GM19452 (cell line): ENCODE measurements around the gene SLC25A11.

Experiments used
- ATAC-seq: cut with Tn5 transposase; IDR thresholded peaks from one replicate; pipeline ENCODE4 v1.9.1; 2021; ENCODE audit not compliant: unreplicated experiment

SLC25A11 gene, protein sequence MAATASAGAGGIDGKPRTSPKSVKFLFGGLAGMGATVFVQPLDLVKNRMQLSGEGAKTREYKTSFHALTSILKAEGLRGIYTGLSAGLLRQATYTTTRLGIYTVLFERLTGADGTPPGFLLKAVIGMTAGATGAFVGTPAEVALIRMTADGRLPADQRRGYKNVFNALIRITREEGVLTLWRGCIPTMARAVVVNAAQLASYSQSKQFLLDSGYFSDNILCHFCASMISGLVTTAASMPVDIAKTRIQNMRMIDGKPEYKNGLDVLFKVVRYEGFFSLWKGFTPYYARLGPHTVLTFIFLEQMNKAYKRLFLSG

DNA sequence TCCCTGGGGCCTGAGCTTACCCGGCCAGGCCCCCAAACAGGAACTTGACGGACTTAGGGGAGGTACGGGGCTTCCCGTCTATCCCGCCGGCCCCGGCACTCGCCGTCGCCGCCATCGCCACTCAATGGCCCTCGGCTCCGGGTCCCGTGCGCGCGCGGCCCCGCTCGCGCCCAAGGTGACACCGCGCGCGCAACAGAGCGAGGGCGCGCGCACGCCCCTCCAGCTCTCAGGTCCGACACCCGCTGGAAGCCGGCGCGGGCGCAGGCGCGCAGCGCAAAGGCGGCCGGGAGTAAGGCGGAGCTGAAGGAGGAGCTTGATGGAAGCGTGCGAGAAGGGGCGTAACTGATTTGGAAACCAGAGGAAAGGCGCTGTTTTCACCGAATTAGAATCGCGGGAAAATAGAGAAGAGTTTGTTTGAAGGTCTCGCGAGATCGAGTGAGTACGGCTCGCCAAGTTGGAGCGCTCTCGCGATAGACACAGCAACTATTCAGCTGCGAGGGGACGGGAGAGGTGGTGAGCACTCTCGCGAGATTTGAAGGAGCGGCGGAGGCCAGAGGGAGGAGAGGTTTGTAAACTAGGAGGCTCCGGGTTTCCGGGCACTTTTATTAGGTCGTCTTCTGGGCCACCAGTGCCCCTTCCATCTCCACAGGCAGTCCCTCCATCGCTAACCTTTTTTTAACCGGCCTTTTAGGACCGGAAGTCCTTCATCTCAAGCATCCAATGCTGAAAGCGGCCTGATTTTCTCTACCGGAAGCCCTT, at the start of gene SLC25A11, which contains the start of gene RNF167:
SLC25A11 (minus strand) TSS at position 251 of the 759 bp plus-strand sequence; CDS start at position 115, 136 bp downstream.
RNF167 (plus strand) TSS at position 473 of the 759 bp plus-strand sequence. CDS start 642 bp downstream, outside the sequence.
- peak; percentile 76 for ATAC-seq

DNA sequence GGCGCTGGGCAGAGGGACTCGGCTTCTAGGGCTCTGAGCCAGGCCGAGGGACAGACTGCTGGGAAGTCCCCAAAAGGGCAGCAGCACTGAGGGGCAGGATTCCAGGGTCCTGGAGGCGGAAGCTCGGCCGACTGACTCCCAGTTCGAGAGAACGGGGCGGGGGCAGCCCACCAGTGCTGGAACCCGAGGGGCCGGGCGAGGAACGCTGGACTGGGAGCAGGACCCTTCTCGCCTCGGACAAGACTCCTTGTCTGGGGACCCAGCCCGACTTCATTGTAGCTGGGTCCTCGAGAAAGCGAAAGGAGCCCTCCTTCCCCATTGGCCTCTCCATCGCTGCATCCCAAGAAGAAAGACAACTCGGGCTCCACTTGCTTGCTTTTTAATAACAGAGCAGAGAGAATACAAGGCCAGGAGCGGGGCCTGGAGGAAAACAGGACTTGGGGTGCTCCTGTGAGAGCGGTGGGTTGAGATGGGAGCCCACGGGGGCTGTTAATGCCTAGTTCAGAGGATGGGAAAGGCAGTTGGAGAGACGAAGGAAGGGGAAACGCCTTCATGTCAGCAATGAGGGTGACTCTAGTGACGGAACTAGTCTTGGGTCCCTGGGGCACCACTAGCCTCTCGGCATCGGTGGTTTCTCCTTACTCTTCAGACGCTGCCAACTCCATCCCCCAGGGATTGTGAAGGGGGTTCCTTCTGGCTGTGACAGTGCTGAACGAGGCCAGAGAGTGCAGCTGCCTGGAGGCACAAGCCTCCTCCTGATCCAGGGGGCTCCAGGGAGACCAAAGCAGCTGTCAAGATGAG, 48.1 kb upstream of the SLC25A11 start:
- ATAC-seq: no peak

DNA sequence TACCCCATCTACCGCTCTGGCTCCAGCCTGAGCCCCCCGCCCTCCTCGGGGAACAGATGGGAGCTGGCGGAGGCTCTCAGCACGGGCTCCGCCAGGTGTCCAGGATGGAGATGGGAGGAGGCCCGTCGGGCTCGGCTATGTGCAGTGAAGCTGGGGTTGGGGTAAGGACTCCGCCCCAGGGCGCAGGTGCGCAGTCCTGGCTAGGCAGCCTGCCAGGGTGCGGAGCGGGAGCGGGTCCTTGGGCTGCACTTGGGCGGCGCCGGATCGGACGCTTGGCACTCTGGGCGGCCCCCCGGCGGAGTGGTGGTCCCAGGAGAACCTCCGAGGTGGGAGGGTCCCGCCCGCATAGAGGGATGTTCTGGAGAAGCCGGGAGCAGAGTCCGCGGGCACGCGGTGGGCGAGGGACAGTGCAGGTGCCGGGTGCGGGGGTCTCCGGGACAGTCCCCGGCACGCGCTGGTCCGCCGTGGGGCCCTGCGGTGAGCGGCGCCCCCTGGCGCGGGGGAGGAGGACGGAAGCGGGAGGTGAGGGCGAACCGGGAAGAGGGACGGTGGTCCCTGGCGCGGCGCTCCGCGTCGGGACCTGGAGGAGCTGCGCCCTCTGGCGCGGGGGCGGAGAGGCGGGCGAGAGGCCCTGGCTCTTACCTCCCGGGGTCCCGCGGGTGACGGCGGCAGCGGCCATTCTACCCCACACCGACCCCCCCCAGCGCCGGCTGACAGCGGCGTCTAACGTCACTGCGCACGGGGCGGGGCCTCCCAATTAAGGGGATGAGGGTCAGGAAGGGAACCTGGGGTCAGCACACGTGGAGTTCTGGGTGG, 47.3 kb upstream of the SLC25A11 start, which contains the start of gene CAMTA2:
CAMTA2 (minus strand) TSS at position 725 of the 816 bp plus-strand sequence. CDS start 1,453 bp downstream, outside the sequence.
- ATAC-seq: peak; percentile 76

DNA sequence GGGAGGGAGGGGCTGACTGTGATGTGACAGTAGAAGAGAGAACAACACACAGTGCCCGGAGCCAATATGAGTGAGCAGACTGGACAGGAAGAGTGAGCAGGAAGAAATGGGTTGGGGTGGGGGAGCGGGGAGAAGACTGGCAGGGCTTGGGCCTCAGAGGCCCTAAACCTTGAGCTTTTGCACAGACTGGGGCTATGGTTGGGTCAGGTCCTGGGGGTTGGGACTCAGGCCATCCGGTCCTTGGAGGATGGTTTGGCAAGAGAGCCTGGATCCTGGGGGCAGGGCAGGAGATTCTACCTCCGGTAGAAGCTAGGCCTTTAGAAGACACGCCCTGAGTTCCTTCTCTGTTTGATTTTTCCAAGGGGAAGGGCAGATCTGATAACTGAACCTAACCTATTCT, 46.6 kb upstream of the SLC25A11 start:
- ATAC-seq: no peak

DNA sequence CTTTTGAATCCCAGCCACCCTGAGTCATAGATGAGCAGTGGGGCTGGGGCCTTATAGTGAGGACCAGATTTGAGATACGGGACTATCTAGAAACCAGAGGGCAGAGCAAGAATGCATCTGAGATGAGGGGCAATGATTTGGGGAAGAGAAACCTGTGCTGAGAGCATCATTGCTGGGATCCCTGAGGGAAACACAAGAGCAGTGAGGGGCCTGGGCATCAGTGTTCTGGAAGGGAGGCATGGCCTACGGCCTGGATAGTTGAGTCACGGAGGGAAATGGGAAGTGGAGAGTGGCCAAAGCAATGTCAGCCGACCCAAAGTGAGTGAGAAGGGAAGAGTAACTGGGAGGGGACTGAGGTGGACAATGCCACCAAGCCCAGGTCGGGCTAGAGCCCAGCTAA, 42.5 kb upstream of the SLC25A11 start:
- ATAC-seq: no peak

DNA sequence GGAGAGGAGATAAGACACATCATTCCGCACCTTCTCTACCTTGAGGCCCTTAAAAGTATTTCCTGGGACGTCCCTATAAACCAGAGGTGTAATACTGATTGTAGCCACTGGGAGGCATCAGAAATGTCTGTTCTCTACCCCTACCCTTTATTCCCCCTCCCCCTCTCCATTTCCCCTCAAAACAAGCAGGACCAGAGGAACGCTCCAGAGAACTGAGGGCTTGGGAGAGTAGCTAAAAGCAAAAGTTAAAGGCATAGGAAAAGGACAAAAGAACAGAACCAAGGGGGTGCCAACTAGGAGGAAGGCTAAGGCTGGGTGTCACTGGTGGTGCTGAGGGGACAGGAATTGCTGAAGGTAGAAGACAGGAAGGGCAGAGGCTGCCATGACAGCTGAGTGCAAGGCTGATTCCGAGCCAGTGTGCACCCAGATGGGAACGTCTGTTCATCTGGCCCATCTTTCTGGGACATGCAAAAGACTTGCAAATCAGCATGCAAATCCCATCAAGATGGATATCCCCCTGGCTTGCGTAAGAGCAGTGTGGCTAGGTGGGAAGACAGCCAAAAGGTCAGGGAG, 40.9 kb upstream of the SLC25A11 start:
- ATAC-seq: no peak

DNA sequence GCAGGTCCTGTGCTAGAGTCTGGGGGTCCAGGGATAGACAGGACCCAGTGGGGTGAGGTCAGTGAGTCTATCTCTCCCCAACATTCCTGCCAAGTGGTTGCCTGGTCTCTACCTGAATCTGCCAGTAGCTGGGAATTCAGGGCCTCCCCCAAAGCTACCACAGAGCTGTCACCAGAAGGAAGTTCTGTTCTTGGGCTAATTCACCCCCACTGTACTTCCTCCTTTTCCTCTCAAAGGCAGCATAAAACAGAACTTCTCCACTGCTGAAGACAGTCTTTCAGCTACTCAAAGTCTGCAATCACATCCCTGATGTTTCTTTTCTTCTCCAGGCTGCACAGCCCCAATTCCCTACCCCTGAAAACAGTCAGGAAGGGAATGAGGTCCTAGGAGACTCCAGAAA, 38.9 kb upstream of the SLC25A11 start:
- no peak for ATAC-seq

DNA sequence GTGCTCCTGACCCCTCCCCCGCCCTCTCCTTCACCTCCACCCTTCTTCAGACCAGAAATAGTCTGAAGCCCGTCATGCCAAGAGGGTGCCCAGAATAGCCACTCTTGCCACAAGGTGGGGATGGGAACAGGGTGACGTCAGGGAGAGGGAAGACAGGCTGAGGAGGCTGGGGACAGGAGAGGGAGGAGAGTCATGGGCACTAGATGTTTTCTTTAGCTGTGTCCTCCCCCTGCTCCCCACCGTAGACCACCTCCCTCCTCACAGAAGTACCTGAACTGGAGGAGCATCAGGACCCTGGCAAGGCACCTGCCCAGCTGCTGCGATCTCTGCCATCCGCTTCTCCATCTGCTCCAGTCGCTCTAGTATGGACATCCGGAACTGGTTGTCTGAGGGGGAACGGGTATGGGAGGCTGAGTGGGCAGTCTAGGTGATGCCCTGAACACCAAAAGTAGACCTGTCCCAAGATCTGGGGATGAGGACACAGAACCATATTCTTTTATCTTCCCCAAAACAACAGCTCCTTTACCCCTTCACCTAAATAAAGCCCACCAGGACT, 34.3 kb upstream of the SLC25A11 start:
- ATAC-seq: no peak

DNA sequence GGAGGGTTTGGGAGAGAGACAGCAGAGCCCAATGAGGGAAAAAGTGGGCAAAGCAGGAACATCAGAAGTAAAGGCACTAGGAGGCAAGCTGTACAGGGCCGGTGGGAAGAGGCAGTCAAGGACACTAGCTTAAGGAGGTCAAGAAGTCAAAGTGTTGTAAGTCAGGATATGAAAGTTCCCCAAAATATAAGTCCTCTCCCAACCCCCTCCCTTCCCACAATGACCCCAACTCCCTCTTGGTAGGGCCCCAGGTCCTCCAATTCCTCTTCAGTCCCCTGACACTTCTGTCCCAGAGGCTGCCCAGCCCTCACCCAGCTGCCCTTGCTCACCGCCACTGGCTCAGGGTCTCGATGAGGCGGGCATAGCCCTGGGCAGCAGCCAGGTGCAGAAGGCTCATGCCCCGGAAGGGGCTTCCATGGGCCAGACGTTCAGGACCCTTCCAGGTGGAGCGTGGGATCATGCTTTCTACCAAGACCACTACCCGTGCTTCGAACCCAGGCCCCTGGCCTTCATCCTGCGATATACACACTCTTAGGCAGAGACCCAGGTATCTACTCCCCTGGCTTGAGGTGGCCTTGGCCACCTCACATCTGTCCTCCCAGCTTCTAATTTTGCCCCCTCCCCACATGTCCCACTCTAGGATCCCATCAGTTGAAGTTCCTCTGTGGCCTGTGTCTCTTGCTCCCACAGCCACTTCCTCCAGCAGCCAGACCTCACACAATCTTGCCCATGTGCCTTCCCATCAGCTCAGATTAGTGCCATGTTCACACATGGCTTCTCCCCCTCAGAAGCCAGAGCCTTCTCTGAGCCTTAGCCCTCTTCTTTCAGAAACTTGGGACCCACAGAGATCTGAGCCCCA, 33.6 kb upstream of the SLC25A11 start:
- no peak for ATAC-seq

DNA sequence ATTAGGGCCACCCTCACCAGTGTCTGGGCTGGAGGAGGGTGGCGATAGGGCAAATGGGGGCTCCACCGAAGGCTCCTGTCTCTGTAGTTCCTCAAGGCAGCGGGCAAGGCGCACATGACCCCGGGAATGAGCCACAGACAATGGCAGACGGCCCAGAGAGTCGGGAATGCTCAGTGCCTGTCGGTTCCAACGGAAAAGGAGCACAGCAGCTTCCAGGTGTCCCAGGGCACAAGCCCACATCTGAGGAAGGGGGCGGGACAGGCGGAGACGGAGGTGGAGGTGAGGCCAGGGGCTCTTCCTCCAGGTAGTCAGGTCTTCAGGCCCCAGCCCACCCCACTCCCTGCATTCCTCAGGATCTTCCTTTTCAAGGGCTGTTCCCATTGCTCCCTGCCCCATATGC, 32.9 kb upstream of the SLC25A11 start:
- no peak for ATAC-seq

DNA sequence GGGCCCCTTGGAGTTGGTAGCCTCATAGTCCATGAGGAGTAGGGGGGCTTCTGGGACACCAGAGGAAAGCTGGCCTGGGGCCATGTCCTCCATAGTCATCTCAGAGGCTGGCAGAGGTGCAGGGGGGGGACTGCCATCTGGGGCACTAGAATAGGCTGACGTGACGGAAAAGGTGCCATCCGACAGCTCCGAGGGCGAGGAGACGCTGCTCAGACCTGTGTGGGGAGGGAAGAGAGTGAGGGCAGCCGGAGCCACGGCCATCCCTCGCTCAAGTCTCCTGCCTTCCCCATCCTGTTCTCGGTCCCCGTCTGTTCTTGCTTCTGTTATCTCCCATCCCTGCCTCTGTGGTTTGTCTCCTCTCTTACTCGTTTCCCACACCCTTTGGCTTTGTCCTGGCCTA, 32.5 kb upstream of the SLC25A11 start:
- ATAC-seq: no peak

DNA sequence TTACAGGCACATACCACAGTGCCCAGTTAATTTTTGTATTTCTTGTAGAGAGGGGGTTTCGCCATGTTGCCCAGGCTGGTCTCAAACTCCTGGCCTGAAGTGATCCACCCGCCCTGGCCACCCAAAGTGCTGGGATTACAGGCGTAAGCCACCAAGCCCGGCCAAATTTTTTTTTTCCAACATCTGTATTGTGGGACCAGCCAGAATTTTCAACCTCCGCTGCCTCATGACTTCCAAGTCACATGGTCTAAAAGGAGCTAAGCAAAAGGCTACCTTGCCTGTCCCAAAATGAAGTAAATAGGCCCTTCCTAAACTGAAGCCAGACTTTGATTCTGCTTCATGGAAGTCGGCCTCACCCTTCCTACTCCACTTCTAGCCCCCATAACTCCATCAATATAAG, 32.0 kb upstream of the SLC25A11 start:
- no peak for ATAC-seq

DNA sequence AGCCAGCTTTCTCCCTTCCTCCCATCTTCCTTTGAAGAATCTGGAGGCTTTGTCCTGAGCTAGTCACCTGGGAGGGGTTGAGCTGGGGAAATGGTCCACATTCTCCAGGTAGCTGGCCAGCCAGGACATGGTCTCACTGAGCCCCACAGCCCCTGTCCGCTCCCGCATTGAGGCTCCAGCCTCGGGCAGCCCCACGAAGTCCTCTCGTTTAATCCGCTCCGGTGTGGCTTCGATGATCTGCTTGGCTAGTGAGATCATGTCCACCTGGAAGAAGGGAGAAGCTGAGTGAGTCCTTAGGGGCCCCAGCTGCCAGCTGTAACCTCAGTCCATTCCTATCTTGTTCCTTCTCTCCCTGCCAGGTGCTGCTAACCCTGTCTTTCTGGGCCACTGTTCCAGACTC, 30.4 kb upstream of the SLC25A11 start:
- no peak for ATAC-seq

DNA sequence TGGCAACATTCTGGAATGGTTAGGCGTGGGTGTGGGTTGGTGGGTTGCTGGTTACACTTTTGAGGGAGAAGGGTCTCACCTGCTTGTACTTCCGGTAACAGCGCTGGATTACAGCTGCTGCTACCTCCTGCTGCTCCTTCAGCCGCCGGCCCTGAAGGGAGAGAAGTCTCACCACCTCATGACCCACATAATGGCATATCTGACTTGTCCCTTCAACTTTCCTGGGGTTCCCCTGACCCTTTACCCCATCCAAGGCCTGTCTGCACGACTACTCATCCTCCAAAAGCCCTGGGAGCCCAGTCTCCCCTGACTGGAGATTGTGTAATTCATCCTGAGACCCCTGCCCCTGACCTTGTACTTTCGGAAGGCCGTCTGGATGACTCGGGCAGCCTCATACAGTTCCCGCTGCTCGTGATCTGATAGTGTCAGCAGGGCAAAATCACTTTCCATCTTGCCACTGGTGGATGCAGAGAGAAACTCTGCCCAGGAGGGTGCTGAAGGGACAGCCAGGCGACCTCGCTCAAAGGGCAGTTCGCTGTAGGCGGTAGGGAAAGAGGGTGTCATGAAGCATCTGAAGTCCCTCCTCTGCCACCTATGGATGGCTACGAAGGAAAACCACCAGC, 29.8 kb upstream of the SLC25A11 start:
- no peak for ATAC-seq

DNA sequence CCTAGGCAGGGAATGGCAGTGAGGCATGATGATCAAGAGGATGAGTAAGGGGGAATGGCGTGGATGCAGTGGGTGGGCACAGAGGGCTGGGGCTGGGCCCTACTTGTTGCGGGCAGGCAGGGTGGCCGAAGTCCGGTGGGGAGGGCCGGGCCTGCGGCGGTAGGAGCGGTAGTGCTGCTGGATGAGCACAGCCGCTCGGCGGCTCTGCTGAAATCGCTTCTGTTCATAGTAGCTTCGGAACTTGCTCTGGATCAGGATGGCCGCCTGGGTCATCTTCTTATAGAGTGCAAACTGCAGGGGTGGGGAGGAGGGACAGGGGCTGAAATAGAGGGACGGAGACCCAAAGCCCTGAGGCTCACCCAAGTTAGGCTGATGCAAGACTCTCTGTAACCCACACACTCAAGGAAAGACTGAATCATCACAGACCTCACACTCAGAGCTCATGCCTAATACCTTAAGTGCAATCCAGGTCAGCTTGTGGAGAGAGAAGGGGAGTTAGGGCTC, 29.3 kb upstream of the SLC25A11 start:
- ATAC-seq: no peak

DNA sequence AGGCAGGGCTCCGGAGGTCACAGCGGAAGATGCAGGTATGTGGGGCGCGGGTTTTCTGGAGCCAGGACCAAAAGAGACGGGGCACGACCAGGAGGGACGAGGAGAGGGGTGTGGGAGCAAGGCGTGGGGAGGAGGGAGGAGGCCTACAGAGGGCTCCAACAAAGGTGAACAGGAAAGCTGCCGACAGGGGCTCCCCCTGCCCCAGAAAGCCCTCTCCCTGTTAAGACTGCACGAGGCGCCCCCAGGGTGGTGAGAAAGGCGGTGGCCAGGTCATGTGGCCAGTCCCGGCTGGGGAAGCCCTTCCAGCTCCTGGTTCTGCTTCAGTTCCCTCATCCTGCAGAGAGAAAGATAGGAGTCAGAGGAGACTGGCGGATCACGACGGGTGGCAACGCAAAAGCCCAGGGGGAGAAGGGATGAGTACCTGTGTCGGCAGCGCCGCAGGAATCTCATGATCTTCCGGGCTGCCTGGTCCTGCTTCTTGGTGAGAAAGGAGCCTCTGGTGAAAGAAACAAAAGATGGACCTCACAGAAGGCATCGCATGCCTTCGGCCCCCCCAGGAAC, 28.7 kb upstream of the SLC25A11 start:
- ATAC-seq: no peak

DNA sequence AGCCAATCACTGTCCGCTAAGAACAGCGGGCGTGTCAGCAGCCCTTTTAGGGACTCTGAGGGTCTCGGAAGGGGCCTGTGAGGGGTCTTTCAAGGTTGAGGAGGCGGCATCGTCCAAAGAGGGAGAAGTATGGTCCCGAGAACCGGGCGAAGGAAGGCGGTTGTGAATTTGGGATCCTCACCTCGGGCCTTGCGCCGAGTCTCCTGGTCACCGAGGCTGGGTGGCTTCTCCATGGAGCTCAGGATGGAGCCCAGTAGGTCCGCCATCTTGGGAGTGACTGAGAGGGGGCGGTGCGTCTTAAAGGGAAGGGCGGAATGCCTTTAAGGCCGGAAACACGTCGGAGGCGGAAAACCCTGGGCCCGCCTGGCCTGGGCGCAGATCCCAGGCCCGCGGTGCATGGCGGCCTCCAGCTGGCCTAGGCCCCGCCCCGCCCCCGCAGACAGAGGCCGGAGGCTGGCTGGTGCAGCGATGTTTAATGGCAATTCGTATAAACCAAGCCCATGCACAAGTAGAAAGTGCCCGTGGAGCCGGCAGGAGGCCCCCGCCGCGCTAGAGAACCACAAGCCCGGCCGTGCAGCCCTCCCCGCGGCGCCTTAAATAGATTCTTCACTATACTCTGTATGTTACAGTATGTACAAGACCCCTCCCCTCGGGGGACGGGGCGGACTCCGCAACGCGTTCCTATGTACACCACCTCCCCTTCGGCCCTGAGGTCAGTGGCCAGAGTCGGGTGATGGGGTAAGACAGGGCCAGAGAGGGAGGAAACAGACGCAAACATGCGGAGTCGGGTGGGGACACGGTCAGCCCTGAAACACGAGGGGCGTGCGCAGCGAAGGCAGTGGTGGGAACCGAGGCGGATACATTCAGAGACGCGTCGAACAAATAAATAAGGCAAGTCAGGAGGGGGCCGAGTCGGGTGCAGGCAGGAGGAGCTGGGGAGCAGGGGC, 28.0 kb upstream of the SLC25A11 start, which contains the start of gene SPAG7:
SPAG7 (minus strand) TSS at position 279 of the 947 bp plus-strand sequence; CDS start at position 266, 13 bp downstream.
- ATAC-seq: peak; percentile 56
